Placental pericyte (primary cell): ENCODE data around the gene BNC2. TPM values are rescaled to one million over a fixed set of nuclear protein-coding genes. Genes with fewer than 3 reads are reported as not detected.

Experiments used
- small RNA-seq: library from RNA; depleted of rRNA; stranded (forward); fragments of <200 nt; gene quantifications from one replicate; pipeline ENCODE3, GENCODE V24; 2012; ENCODE audit warnings: low replicate concordance
- total RNA-seq: library from RNA; depleted of rRNA; stranded (reverse); fragments of >200 nt; gene quantifications from 2 replicates; pipeline ENCODE4 v1.2.3, GENCODE V29; 2012

The BNC2 gene
- total RNA-seq = 31.5 and 35.2 TPM in 2 replicates

GRCh38 chr9:16870596-16871335 is at the start of gene BNC2:
Gene BNC2 (minus strand): TSS chr9:16870670. CDS start chr9:16870648, 22 bp downstream.

Small RNAs within 50 kb of the gene (small RNA-seq; reads per million reads assigned to genes)
- gene LSM1P1 = not detected
